SK-N-MC (cell line): Measurements from ENCODE around the gene ZG16B.

Experiments used
- EZH2 ChIP-seq: fragments of 200-600 bp; sonication (generic); IDR thresholded peaks from one replicate; pipeline ENCODE4 v1.6.1; 2017; ENCODE audit warnings: antibody characterized with exemption
- POLR2AphosphoS5 ChIP-seq: IDR thresholded peaks from 2 replicates; pipeline ENCODE4 v1.6.1; 2012; ENCODE audit warnings: mild to moderate bottlenecking, low read depth, low read length, borderline replicate concordance

DNA sequence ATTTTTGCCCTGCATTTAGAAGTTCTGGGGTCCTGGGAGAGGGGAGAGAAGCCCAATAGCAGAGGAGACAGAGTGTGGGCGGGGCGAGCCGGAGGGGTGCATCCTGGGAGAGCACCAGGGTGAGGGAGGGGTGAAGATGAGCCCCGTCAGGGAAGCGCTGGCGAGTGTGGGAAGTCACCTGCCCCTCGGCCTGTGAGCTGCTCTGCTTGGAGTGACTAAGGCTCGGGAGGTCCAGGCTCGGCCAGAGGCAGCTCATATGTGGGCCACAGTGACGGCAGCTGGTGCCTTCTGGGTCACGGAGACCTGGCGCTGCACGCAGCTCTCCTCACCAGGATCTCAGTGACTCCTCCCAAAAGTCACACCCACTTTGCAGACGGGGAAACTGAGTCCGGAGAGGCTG is 1.1 kb downstream of the ZG16B start:
- TF ChIP-seq POLR2AphosphoS5: no peak
- no peak for TF ChIP-seq EZH2
